Right renal pelvis (tissue), 4 donors: ENCODE measurements around the gene AAMP. TPM values are rescaled to one million over a fixed set of nuclear protein-coding genes. Genes with fewer than 3 reads are reported as not detected.
A peak's percentile ranks its signal among the peaks of the same experiment; 100 is the strongest.
"Not testable (repeated sequence)": the region's sequence is repeated elsewhere in the genome, so short reads cannot be mapped to it uniquely, and the experiment has no call there.

Source experiments
- DNase-seq, 4 donors: peaks; one replicate each; pipeline ENCODE4 v3.0.0-alpha.2; 2013; ENCODE audit warnings: low read depth in 4 of 4, low spot score in 3 of 4, missing footprints in 1 of 4
- polyA plus RNA-seq, 4 donors: library from polyadenylated mRNA; unstranded; fragments of 120-200 nt; gene quantifications; one replicate each; pipeline ENCODE4 v1.2.1, GENCODE V29; 2013; ENCODE audit not compliant: insufficient read length in 4 of 4

Gene AAMP
- polyA plus RNA-seq, 4 donors, result 113 to 145 (median 117) TPM

DNA sequence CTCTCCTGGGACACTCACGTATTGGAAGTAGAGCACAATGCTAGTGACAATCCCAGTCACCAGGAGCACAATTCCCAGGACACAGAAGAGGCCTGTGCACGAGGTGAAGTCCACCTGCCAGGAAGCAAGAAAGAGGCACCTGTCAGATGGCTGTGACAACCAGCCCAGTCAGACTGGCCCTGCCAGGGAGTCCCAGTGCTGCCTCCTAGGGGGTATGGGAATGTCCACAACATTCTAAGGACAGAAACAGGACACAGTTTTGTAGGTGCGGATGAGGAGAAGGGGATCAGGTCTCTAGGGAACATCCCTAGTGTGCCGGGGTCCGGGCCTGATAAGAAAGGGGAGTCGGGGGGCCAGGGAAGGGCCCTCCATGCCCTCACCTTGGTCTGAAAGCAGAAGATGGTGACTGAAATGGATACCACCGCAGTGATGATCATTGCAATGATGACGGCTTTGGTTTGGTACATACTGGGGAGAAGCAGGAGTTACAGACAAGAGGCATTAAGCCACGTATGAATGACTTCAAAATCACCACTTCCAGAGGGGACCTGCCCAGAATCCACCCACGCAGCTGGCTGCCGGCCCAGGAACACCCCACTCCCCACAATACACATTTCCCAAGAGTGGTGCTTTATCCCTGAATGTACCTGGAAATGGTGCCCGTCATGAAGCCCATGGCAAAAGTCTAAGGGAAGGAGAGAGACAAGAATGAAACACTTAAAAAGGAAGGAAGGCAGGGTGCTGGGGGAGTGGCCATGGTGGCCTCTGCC, 7.2 kb upstream of the AAMP start:
- DNase-seq, result no peak

DNA sequence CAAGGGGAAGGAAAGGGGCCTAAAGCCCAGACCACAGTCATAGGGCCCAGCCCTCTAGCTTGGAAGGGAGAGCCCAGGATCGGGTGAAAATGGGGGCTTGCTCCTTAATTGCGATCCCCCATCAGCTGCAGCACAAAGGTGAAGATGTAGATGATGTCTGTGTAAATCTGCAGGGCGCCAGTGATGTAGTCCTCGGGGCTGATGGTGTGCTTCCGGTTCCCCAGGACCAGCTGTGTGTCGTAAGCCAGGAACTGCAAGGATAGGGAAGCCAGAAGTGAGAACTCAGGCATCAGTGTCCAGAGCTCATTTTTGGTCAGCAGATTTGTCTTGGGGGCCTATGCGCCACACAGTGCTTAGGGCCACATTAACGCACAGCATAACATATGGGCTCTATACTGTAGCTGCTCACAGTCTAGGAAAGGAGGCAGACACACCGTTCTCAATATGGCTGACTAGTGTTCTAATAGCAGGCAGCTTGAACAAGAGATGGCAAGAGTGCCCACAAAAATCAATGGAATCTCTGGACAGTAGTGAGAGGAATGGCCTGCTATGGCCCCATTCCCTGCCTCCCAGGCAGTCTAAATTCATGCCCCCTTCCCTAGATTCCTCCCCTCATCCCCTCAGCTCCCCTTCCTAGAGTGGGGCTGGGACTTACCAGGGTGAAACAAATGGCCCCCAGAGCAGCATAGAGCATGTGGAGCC, 5.6 kb upstream of the AAMP start:
- DNase-seq, result no peak

DNA sequence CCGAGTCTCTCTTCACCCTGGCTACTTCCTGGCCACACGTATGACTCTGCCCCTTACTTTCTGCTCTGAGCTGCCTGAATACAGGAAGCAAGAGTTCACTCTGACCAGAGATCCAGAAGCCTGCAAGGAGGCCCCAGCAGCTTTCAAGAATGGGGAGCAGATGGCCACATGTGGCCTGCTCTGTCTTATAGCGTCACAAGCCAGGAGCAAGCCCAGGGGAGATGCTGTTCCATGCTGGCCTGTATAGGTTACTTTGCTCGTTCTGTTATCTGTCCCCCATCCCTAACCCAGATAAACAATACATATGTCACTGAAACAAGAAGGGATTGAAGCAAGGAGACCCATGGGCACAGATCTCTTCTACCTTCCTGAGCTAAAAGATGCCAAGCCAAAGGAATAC, 4.6 kb upstream of the AAMP start:
- DNase-seq, result no peak

DNA sequence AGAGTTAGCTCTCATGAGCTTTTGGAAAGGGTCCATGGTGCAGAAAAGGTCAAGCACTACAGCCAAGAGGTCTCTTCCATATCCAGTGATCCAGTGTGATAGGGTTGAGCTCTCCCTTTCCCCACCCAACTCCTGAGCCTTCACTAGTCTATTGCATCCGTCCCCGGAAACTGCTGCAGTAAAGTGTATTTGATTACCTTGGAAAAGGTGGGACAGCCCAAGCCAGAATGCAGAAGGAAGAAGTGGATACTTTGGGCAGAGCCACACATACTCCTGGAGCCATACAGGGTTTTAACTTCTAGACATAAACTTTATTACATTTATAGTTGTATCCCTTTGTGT, 3.9 kb upstream of the AAMP start:
- no peak for DNase-seq

DNA sequence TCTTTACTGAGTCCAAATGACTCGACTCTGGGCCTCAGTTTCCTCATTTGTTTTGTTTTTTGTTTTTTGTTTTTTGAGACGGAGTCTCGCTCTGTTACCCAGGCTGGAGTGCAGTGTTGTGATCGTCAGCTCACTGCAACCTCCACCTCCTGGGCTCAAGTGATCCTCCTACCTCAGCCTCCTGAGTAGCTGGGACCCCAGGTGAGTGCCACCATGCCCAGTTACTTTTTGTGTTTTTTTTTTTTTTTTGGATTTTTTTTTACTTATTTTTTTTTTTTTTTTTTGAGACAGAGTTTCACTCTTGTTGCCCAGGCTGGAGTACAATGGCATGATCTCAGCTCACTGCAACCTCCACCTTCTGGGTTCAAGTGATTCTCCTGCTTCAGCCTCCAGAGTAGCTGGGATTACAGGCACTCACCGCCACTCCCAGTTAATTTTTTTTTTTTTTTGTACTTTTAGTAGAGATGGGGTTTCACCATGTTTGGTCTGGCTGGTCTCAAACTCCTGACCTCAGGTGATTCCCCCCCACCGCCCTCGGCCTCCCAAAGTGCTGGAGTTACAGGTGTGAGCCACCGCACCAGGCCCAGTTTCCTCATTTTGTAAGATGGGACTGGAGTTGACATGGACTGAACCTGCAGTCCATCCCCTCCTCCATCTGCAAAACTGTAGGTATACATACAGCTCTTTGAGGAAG, 3.4 kb upstream of the AAMP start:
- not testable (repeated sequence) for DNase-seq

DNA sequence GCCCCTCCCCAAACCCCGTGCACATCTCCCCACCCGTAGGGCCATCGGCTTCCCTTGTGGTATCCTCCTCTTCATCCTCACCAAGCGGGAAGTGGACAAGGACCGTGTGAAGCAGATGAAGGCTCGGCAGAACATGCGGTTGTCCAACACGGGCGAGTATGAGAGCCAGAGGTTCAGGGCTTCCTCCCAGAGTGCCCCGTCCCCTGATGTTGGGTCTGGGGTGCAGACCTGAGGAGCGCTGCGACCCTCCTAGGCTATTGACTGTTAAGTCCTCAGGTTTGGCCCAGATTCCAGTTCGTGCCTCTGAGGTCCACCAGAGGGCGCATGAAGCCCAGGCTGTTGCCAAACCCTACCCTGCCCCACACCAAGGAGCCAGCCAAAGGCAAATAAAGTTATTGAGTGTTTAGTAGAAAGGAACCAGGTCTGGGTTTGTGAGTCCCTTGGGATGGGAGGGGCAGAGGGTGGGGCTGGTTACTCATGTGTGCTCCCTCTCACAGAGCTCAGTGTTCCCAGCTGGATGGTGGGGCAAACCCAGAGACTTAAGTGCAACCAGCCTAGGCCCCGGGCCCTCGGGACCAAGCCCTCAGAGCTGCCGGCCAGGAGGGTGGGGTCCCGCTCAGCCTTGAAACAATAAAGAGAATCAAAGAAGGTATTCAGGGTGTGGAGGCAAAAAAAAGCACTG, 2.7 kb upstream of the AAMP start:
- DNase-seq, result peak in 1 of 4 donors; percentile 64

DNA sequence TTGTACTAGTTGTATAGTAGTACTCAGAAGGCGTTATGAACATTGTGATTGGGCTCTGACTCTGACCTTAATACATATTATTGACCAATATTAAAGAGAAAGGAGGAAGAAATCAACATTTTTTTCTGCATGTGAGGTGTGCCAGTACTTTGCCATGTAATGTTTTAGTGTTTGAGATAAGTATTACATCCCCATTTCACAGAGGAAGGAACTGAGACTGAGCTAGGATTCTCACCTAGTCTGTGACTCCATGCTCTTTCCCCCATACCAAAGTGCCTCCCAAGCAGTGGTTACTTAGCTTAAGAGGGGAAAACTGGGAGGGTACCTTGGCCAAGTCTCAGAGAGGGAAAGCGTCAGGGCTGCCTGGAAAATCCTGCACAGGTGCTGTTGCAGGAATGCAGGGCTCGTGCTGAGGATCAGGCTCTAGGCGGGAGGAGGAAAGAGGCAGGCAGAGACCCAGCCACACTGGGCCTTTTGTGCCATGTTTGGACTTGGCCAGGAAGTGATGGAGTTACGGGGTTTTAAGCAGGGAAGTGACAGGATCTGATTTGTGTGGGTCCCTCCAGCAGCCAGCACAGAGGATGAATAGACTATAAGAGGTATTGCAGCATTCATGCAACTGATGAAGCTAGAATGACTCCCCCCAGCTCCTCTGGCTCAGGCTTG, 2.1 kb upstream of the AAMP start:
- no peak for DNase-seq

DNA sequence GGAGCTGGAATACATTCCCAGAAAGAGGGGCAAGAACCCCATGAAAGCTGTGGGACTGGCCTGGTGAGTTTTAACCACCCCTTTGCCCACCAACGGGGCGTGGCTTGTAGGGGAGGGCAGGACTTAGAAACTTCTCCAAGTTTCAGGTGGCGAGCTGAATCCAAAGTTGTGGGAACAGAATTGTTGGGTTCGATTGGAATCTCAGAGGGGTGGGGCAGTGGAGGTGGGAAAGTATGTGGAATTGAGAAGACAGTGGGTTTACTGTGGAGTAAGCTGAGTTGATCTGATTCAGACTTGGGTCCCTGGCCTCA, 1.5 kb upstream of the AAMP start:
- DNase-seq, result no peak

DNA sequence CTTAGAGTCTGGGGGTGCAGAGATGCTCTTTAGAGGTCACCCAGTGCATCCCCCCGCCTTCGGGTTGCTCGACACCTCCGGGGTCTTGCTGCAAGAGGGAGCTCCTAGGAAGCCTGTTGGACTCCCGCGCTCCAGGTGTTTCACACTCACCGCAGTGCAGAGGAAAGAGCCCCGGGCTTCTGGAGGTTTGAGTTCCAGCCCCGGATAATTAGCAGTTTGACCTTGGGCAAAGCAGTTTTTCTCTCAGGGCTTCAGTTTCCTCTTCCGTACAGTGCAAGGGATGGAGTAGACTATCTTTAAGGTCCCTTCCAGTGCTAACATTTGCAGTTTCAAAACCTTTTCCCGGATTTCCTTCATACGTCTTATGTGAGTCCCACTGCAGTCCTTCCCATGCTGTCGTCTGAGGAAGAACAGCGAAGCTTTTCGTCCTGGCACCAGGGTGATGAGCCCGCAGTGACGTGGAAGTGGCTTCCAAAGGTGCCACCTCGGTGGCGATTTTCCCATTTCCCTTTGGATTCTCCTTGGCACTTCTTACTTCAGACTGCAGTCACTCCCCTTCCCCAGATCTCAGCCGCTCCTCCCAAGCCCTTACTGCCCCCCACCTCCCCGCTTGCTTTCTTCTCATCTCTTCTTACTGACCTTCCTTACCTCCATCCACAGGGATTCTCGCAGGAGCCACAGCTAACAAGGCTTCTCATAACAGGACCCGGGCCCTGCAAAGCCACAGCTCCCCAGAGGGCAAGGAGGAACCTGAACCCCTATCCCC, 967 bp upstream of the AAMP start:
- no peak for DNase-seq

DNA sequence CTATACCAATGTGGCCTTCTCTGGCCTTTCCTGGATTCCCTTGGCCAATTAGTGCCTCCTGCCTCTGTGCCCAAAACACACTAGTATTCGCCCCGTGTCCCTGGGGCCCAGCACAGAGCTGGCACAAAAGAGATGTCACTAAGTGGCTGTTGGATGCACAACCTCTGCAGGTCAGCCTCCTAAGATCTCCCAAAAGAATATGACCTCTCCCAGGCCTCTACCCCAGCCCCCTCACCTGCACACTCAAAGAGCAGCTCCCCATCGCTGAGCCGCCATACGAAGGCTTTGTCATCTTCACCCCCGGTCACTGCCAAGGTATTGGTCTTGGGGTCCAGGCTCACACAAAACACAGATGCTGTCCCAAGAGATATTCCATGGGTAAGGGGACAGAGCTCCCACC, 2.7 kb downstream of the AAMP start:
- DNase-seq, result no peak

DNA sequence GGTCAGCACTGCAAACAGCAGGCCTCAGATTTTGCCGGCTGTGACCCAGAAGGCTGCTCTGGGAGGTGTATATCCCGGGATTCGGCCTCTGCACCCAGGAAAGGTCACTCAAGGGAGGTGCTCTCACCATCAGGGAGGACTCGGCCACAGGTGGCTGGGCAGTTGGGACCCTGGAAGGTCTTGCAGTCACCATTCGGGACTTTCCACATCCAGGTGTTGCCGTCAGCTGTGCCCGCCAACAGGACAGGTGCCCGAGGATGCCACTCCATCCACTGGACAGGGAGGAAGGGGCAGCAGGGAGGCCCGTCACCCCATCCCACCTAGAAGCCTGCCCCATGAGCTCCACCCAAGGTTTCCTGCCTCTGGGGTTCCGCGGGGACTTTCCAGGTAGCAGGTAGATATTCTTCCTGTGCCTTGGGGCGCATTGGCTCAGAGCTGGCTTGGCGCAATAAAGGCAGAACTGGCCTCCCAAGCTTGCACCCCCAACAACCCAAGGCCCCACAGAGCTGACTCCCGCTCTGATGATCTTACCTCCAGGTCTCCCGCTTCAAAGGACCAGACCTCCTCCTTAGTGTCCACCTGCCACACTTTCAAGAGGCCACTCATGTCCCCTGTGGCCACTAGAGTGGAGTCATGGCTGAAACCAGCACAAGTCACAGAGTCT, 3.5 kb downstream of the AAMP start:
- DNase-seq, result no peak

DNA sequence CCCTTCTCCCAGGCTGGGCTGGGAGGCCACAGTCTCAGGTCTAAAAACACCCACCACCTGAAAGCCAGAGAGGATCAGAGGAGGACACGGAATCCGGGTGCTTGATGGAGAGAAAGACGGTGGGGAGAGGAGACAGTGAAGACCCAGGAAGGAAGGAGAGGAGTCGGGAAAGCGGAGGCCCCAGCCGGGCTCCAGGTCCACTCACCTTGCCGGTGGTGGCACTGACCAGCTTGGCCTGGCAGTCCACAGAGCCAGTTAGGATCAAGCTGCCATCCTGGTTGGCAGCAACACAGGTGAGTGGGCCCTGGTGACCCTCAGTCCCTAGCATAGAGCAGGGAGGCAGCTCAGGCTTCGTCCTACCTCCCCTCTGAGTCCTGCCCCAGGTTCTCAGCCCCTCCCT, 4.3 kb downstream of the AAMP start:
- no peak for DNase-seq

DNA sequence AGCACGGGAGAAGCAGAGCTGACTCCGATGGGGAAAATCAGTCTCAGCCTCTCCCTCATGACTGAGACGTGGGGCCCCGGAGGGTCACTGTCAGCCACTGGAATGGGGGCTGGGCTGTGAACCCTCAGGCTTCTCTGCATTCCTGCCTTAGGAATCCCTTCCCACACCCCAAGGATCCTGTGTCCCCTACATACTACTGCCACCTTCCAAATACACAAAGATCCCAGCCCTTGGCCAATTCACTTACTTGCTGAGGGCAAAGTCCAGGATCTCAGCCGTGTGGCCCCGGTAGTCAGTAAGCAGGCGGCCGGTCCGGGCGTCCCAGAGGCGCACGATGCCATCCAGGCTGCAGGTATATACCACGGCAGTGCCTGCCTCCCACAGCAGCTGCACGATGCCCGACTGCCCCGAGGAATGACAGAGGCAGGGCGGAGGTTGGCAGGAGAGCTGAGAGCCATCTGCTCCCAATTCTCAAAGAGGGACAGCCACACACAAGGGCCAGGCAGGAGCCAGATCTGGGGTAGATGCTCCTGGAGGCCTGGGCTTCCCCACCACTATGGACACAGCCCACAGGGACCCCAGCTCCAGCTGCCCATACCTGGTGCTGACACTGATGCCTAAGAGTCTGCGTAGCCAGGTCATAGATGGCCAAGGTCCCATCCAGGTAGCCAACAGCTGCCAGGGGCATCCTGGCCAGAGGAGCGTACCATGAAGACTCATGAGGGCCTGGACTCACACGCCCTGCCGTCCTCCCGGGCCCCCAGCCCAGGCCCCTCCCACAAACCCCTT, 5.0 kb downstream of the AAMP start:
- DNase-seq, result no peak

DNA sequence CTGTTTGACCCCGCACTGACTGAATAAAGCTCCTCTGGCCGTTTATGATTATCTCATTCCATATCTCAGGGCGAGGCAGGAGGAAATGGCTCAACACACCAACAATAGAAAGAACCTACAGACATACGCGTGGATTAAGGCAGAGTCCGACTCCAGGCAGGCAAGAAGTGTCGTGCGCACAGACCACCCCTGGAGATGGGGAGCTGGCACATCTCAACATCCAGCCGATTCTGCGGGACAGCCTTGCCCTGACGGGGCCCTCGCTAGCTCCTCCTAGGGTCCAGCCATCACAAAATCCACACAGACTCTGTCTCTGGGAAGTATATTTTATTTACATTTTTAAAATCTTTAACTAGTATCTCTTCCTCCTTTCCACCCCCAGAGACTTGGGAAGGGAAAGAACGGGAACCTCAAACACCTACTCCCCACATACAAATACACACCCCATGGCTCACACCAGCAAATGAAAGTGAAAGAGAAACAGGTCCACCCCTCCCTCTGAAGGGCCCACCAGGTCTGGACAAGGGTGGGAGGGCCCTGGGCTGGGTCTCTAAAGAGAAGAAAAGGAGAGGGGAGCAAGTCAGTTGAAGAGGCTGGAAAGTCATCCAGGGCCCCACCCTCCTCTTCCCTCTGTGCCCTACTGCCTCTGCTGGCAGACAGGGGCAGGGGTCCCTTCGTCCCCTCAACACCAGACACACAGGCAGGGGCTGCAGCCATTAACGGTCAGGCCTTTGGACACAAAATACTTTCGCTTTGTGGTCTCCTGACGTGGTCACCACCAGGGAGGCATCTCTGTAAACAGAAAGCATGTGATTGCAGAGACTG, 5.9 kb downstream of the AAMP start:
- DNase-seq, result no peak

DNA sequence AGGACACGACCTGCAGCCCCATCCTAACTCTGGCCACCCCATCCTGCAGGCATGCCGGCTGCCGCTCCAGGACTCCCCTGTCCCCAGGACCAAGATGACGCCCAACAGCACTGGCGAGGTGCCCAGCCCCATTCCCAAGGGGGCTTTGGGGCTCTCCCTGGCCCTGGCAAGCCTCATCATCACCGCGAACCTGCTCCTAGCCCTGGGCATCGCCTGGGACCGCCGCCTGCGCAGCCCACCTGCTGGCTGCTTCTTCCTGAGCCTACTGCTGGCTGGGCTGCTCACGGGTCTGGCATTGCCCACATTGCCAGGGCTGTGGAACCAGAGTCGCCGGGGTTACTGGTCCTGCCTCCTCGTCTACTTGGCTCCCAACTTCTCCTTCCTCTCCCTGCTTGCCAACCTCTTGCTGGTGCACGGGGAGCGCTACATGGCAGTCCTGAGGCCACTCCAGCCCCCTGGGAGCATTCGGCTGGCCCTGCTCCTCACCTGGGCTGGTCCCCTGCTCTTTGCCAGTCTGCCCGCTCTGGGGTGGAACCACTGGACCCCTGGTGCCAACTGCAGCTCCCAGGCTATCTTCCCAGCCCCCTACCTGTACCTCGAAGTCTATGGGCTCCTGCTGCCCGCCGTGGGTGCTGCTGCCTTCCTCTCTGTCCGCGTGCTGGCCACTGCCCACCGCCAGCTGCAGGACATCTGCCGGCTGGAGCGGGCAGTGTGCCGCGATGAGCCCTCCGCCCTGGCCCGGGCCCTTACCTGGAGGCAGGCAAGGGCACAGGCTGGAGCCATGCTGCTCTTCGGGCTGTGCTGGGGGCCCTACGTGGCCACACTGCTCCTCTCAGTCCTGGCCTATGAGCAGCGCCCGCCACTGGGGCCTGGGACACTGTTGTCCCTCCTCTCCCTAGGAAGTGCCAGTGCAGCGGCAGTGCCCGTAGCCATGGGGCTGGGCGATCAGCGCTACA, 7.0 kb downstream of the AAMP start:
- DNase-seq, result no peak

DNA sequence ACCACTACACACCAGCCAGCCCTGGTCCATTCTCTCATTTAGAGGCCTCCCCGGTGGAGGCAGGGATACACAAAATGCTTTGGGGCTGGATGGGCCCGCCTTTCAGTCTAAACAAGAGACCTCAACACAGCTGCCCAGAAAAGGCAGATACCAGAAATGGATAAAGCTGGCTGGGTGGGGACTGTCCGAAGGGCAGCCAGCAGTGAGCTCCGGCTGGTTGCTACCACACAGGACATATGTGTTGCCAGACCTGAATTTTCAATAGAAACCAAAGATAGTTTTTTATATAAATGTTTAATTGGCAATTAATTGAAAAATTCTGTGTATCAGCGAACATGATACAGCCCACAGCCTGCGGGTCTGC, 7.7 kb downstream of the AAMP start:
- no peak for DNase-seq
